HG02759 (cell line): Measurements from ENCODE around the gene PLXND1.

ENCODE experiments used
- ATAC-seq: cut with Tn5 transposase; IDR thresholded peaks from one replicate; pipeline ENCODE4 v1.9.1; 2021; ENCODE audit warnings: mild to moderate bottlenecking, moderate library complexity; ENCODE audit not compliant: unreplicated experiment

PLXND1 gene

GRCh38 chr3:129567939-129568338 is 38.5 kb downstream of the PLXND1 start:
- ATAC-seq: no peak

GRCh38 chr3:129567176-129567705 is 39.2 kb downstream of the PLXND1 start:
- no peak for ATAC-seq

DNA sequence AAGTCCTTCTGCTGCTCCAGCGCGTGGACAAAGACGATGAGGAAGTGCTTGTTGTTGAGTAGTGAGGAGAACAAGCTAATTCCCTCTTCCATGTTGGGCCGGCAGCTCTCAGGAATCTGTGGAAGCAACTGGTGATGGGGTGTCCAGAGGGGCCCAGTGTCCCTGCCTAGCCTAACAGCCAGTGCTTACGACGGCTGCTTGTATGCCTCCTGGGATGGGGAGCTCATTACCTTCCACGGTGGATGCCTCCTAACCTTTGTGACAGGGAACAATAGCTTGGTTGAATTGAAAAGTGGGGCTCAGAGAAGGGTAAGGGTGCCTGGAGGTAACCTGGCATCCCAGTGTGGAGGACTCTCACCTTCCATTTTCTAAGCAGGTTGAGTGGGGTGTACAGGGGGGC is 40.6 kb downstream of the PLXND1 start:
- no peak for ATAC-seq

- no peak for ATAC-seq
Measured at GRCh38 chr3:129564981-129565644, 41.4 kb downstream of the PLXND1 start.

- no peak for ATAC-seq
Measured at GRCh38 chr3:129563850-129564535, 42.5 kb downstream of the PLXND1 start.

DNA sequence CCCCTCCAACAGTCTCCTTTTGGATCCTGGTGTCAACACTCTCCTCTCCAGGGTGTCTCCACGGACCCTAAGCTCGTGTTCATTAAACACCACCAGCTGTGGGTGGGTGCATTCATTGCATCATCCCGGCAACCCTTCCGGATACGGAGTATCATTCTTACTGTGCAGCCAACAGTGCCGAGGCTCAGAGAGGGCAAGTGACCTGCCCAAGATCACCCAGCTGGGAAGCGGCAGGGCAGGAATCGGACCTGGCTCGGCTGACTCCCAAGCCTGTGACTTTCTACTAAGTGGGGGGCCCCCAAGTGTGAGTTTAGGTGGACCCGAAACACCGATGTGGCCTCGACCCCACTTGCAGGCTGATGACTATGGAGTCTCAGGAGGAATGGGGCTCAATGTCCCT is 43.1 kb downstream of the PLXND1 start:
- ATAC-seq: no peak

DNA sequence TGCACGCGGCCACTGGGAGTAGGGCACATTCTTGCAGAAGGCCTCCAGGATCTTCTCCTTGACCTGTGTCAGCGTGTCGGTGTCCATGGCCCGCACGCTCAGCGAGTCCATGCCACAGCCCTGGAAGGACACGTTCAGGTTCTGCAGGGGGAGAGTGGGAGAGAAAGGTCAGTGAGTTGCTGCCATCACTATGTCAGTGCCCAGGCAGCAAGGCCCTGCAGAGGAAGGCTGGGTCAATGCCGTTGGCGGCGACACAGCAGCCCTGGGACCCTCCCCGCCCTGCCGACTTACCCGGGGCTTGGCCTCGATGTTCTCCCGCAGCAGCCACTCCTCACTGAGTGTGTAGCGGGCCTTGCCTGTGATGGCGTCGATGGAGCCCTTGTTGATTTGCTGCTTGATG is 43.7 kb downstream of the PLXND1 start:
- no peak for ATAC-seq

GRCh38 chr3:129561619-129562248 is 44.7 kb downstream of the PLXND1 start:
- no peak for ATAC-seq

GRCh38 chr3:129560911-129561594 is 45.4 kb downstream of the PLXND1 start:
- ATAC-seq: no peak

GRCh38 chr3:129560269-129560787 is 46.1 kb downstream of the PLXND1 start:
- ATAC-seq: no peak

DNA sequence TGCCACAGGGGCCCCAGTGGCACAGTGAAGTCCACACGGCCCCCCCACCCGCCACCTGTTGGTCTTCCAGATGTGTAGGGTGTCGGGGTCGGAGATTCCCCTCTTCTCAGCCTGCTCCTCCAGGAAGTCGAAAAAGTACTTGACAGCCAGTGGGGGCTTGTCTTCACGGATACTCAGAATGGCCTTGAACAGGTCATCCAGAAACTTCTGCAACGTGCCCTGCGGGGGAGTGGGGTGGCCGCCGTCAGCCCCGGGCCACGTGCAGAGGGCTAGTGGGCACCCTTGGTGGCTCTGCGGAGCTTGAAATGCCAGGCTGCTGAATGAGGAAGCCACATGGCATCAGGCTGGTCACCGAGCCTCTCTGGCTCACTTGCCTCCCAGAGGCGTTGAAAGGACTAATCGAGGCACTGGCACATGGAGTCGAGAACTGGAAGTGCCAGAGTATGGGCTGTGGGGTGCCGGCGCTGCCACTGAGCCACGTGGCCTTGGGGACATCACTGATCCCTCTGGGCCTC is 46.9 kb downstream of the PLXND1 start:
- ATAC-seq: no peak

DNA sequence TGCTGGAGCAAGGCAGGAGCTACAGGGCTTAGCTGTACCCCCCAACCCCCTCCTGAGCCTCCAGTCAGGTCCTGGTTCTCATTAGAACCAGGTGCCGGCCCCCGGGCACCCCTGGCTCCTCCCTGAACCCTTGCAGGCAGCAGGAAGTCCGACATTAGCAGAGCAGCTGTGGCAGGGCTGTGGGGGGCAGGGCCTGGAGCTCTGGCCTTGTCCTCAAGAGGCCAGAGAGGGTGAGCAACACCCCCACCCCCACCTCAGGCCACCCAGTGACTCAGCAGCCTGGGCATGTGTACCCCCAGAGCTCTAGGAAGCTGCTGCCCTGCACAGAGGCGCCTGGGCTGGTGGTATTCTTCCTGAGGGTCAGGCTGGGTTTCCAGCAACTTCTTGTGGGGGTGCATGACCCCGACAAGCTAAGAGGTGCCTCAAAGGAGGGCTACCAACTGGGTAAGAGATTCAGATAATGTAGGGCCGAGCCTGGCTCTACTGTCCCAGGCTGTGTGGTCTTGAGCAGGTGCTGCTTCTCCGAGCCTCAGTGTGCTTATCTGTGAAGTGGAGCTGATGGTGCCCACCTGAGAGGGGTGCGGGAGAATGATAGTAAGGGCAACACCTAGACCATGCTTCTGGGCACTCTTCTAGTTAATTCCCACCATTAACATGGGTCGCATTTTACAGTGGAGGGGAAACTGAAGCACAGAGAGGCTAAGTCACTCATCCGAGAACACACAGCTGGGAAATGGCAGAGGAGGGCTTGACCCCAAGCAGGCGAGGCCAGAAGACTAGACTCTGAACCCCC is 47.5 kb downstream of the PLXND1 start:
- ATAC-seq: peak; percentile 53

GRCh38 chr3:129558081-129558771 is 48.2 kb downstream of the PLXND1 start:
- ATAC-seq: no peak

DNA sequence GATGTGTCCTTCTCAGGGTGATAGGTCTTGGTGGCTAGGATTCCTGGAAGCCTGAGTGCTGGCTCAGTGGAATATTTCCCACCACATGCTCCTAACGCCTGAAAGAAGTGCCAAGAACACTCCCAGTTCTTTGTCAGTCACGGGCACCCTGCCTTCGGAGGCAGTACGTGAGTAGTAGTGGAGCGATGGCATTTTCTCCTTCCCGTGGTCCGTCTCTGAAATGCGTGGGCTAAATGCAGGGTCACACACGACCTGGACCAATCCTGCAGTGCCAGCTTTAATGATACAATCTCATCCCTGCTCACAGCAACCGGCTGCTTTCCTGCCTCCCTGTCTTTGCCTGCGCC is 49.0 kb downstream of the PLXND1 start:
- ATAC-seq: no peak

DNA sequence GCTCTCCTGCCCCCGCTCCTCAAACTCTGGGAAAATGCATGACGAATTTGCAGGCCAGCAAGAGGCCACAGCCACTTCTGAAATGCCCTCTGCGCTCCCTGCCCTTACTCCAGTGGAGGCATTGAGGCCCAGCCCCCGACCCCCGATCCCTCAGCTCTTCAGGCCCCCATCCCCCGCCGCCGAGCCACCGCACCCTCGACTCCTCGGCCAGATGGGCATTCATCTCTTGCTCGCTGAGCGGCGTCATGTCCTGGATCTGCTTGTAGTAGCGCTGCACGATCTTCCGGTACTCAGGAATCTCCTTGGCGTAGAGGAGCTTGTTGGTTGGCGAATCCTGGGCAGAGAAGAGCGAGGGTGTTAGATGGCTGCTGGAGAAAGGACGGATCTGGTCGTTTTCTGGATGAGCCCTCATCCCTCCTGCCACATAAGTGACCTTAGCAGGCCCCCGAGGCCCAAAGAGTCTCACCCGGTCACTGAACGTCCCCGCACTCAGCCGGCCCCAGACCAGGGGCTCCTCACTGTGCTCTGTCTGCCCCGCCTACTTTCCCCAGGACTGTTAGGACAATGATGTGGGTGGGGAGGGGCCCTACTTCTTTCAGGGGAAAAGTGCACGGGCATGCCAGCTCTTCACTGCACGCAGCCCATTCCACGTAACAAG is 49.5 kb downstream of the PLXND1 start:
- no peak for ATAC-seq

- ATAC-seq: no peak
Measured at GRCh38 chr3:129556358-129556695, 50.1 kb downstream of the PLXND1 start.

DNA sequence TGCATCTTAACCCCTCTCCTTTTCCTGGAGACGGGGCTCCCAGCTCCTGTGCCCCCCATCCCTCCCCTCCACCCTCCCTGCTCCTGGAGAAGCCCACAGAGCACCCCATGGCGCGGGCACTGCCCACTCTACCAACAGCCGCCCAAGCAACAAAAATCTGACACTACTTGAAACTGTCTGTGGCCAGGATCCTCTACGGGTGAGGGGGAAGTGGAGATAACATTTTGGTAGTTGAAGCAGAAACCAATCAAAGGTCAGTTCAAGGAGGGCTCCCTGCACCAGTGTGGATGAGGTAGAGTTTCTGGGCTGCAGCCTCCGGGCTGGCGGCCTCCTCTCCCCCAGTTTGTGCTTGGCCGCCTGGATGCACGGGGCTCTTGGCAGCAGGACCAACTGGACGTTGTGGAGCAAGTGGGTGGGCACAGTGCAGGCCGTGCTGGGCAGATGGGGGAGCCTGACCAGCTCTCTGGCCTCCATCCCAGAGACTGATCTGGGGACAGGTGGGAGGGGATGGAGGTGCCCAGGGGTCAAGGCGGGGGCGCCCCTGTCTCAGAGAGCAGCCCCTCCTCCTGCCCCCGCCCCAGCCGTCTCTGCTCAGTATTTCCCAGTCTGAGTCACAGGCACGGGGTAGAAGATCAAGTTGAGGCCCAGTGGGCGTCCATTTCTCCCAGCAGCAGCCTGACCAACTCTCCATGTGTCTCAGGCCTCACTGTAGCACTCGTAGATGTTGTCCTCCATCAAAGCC is 50.7 kb downstream of the PLXND1 start:
- ATAC-seq: no peak

DNA sequence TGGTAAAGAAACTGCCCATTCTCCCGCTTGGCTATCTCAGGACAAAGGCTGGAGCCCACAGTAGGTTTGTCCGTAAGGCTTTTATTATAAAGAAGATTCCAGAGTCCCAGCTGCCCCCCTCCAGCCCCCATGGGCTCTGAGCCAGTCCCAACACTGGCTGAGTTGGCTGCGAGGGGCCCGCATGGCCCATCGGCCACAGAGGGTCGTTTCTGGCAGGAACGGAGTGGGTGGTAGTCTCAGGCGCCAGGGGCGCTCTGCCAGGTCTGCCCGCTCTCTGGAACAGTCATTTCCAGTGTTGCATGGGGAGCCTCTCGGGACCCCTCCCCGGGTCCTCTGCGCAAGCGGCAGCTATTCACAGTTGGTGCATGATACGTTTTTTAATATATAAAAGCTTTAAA is 51.3 kb downstream of the PLXND1 start:
- ATAC-seq: no peak
